ENCODE data around the gene CA10. TPM values are rescaled to one million over a fixed set of nuclear protein-coding genes. Genes with fewer than 3 reads are reported as not detected.

Gene CA10
- total RNA-seq, 1 experiment from 2014 or later: not detected

GRCh38 chr17:51597345-51597744, 561.2 kb downstream of the CA10 start:
- Histone ChIP-seq H3F3A (ENCODE audit: insufficient read depth, low read depth) (no peaks in the 10 kb centered on the region), H3K4me3 (no peak overlapping the region), H3K4me2 (no peak overlapping the region), H2AFZ (no peak overlapping the region), H3K36me3 (ENCODE audit: low read depth) (no peaks in the 10 kb centered on the region), H3K9me2 (ENCODE audit: insufficient read depth) (no peaks in the 10 kb centered on the region), H3K79me2 (ENCODE audit: low read depth) (no peaks in the 10 kb centered on the region), H3K27ac (no peak overlapping the region), H4K20me1 (ENCODE audit: insufficient read depth) (no peaks in the 10 kb centered on the region), H3K27me3 (ENCODE audit: insufficient read depth, low read depth) (peaks cover 18% of the 10 kb centered on the region; the same call in 1 of the 2 replicates), H3K4me1 (replicated peaks; ENCODE audit: insufficient read depth) (no peaks in the 10 kb centered on the region), H3K9me3 (ENCODE audit: insufficient read depth, low read depth) (no peaks in the 10 kb centered on the region)
- no TSS peak for BruUV-seq (replicated peaks)
- POLR2A ChIA-PET (ENCODE audit: unreplicated experiment): no interaction called here
- no peak for DNase-seq
- TF ChIP-seq EZH2 (IDR thresholded peaks at IDR 0.05; ENCODE audit: low read depth) (no peak), CTCF (conservative IDR thresholded peaks at IDR 0.05) (no peak)
- intact Hi-C loops (cut with micrococcal nuclease; ENCODE audit: unreplicated experiment): no loop called here
- CTCF ChIA-PET: no interaction called here

GRCh38 chr17:51595826-51596398, 562.6 kb downstream of the CA10 start:
- Histone ChIP-seq H3K4me3 (no peak overlapping the region), H3K27ac (no peak overlapping the region), H3K9me2 (ENCODE audit: insufficient read depth) (no peaks in the 10 kb centered on the region), H3K4me2 (no peak overlapping the region), H4K20me1 (ENCODE audit: insufficient read depth) (no peaks in the 10 kb centered on the region), H3K9me3 (ENCODE audit: insufficient read depth, low read depth) (no peaks in the 10 kb centered on the region), H3K4me1 (replicated peaks; ENCODE audit: insufficient read depth) (no peaks in the 10 kb centered on the region), H3F3A (ENCODE audit: insufficient read depth, low read depth) (no peaks in the 10 kb centered on the region), H2AFZ (no peak overlapping the region), H3K27me3 (ENCODE audit: insufficient read depth, low read depth) (peaks cover 29% of the 10 kb centered on the region), H3K79me2 (ENCODE audit: low read depth) (no peaks in the 10 kb centered on the region), H3K36me3 (ENCODE audit: low read depth) (no peaks in the 10 kb centered on the region)
- intact Hi-C loops (cut with micrococcal nuclease; ENCODE audit: unreplicated experiment): no loop called here
- POLR2A ChIA-PET (ENCODE audit: unreplicated experiment): no interaction called here
- DNase-seq: no peak
- no TSS peak for BruUV-seq (replicated peaks)
- CTCF ChIA-PET: no interaction called here
- TF ChIP-seq EZH2 (IDR thresholded peaks at IDR 0.05; ENCODE audit: low read depth) (no peak), CTCF (conservative IDR thresholded peaks at IDR 0.05) (no peak)

- Histone ChIP-seq H2AFZ (no peak overlapping the region), H3K27me3 (ENCODE audit: insufficient read depth, low read depth) (peaks cover 29% of the 10 kb centered on the region), H3K27ac (no peak overlapping the region), H3K79me2 (ENCODE audit: low read depth) (no peaks in the 10 kb centered on the region), H3K9me2 (ENCODE audit: insufficient read depth) (no peaks in the 10 kb centered on the region), H3K36me3 (ENCODE audit: low read depth) (no peaks in the 10 kb centered on the region), H3K9me3 (ENCODE audit: insufficient read depth, low read depth) (peaks cover 3% of the 10 kb centered on the region; the same call in 1 of the 2 replicates), H3K4me2 (no peak overlapping the region), H3K4me1 (replicated peaks; ENCODE audit: insufficient read depth) (no peaks in the 10 kb centered on the region), H3K4me3 (no peak overlapping the region), H4K20me1 (ENCODE audit: insufficient read depth) (no peaks in the 10 kb centered on the region), H3F3A (ENCODE audit: insufficient read depth, low read depth) (no peaks in the 10 kb centered on the region)
- intact Hi-C loops (cut with micrococcal nuclease; ENCODE audit: unreplicated experiment): no loop called here
- no TSS peak for BruUV-seq (replicated peaks)
- CTCF ChIA-PET: interaction anchor here (0.6 kb wide), 1 partner anchor 32 kb away, joined by 3 read pairs; no protein-coding TSS in a partner anchor
- TF ChIP-seq CTCF (conservative IDR thresholded peaks at IDR 0.05) (no peak), EZH2 (IDR thresholded peaks at IDR 0.05; ENCODE audit: low read depth) (no peak)
- POLR2A ChIA-PET (ENCODE audit: unreplicated experiment): no interaction called here
- DNase-seq: no peak
Observed at GRCh38 chr17:51590071-51590656, 568.4 kb downstream of the CA10 start.

All from PC-9 (cell line).